ENCODE measurements around the gene RBCK1.
A peak's percentile ranks its signal among the peaks of the same experiment; 100 is the strongest.
"Not testable (repeated sequence)": the region's sequence is repeated elsewhere in the genome, so short reads cannot be mapped to it uniquely, and the experiment has no call there.

The RBCK1 gene

GRCh38 chr20:472889-473292 lies 64.8 kb downstream of the RBCK1 start:
- DNase-seq (ENCODE audit: low spot score): no peak

- DNase-seq (ENCODE audit: low spot score): no peak
Measured at GRCh38 chr20:474581-474980, 66.5 kb downstream of the RBCK1 start.

GRCh38 chr20:475463-476357 lies 67.6 kb downstream of the RBCK1 start:
- no peak for DNase-seq (ENCODE audit: low spot score)

- not testable (repeated sequence) for DNase-seq (ENCODE audit: low spot score)
Measured at GRCh38 chr20:476561-477249, 68.6 kb downstream of the RBCK1 start.

GRCh38 chr20:478010-478948 lies 70.2 kb downstream of the RBCK1 start:
- no peak for DNase-seq (ENCODE audit: low spot score)

- DNase-seq (ENCODE audit: low spot score): peak; percentile 16
Measured at GRCh38 chr20:478949-479429, 70.9 kb downstream of the RBCK1 start.

- no peak for DNase-seq (ENCODE audit: low spot score)
Measured at GRCh38 chr20:479487-479886, 71.4 kb downstream of the RBCK1 start.

- DNase-seq (ENCODE audit: low spot score): no peak
Measured at GRCh38 chr20:480044-480443, 71.9 kb downstream of the RBCK1 start.

GRCh38 chr20:481167-481566 lies 73.1 kb downstream of the RBCK1 start:
- no peak for DNase-seq (ENCODE audit: low spot score)
